Measurements from ENCODE around the gene PASK.

DNA sequence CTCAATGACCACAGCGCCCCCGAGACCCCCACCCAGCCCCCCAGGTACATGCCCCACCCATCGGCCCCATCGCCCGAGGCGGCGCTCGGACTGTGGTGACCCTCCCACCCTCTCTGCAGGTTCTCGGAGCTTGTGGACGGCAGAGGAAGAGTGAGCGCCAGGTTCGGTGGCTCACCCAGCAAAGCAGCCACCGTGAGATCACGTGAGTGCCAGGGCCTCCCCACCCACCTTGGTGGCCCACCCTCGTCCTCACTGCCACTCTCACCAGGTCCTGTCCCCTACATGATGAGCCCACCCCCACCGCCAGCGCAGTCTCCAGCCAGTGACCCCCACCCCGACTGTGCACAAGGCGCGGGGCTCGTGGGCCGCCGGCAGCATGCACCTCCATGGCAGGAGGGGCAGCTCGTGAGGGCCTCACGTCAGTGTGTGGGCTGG, 77.6 kb downstream of the PASK start:
- TF ChIP-seq CTCF (IDR thresholded peaks at IDR 0.05 in 4 of 5, conservative IDR thresholded peaks at IDR 0.05 in 1 of 5) (no peak), POLR2A (IDR thresholded peaks at IDR 0.05) (no peak)

Measured in gastrocnemius medialis (tissue), 4 donors.